Ecto neural progenitor cell (in vitro differentiated cells): ENCODE measurements around the gene FAT2.

Experiments used
- DNase-seq: peaks from one replicate; pipeline ENCODE4 v3.0.0-alpha.2; 2018; ENCODE audit warnings: low spot score

Gene FAT2

DNA sequence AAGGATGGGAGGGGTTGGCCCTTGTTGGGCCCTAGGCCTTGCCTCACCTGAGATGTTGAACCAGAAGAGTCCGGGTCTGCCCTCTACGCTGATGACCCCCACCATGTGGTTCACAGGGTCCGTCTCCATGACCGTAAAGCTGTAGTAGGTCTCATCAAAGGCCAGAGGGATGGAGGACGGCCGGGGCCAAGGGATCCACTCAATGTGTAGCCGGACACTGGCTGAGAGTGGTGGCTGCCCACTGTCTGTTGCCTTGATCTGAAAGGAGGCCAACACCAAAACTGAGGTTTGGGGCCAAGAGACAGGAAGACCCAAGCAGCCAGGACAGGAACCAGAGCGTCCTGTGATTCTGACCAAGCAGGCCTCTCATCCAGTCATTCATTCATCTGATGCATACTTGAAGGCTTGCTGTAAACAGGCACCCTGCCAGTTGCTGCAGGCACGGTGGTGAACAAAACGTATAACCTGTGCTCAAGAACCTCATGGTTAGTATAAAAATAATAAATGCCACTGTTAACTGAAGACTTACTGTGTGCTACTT, 37.9 kb downstream of the FAT2 start:
- no peak for DNase-seq

DNA sequence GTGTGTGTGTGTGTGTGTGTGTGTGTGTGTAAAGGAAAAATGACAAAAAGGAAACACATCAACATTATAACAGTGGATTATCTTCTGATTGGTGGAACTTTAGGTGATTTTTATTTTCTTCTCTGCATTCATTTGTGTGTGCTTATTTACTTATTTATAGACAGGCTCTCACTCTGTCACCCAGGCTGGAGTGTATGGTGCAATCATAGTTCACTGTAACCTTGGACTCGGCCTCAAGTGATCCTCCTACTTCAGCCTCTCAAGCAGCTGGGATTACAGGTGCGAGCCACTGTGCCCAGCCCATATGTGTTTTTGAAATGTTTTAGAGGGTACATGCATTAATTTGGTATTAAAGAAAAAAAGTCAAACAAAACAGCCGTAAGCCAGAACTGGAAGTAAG, 39.1 kb downstream of the FAT2 start:
- DNase-seq = no peak

DNA sequence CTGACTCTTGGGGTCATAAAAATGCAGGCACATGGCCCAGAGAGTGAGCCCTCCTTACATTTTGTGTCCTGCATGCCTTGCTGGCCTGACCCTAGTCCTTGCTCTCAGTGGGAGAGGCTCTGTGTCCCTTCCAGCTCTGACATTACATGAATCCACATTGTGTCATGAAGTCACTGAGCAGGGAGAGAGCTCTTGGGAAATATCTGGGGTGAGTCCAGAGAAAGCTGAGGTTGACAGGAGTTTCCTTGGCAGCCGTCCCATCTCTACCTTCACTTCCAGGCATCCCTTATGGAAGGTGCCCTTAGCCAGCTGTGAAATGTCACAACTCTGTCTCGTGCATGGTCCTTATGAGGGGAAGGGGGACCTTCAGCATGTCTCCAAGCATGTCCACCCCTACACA, 41.0 kb downstream of the FAT2 start:
- DNase-seq = no peak

DNA sequence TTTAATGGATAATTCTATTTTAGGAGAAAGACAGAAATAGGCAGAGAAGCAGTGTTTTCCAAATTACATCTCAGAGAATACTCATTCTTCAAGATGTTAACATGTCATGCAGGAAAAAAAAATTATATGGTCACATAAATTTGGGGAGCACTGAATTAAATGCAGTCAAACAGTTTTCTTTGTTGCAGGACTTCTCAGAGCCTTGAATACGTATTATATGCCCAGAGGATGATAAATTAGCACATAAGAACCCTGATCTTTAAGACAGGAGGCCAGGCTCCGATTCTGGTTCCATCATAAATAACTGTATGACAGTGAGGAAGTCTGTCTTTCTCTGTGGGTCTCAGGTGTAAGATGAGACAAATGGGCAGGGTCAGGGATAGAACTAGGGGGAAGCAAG, 41.4 kb downstream of the FAT2 start:
- no peak for DNase-seq

DNA sequence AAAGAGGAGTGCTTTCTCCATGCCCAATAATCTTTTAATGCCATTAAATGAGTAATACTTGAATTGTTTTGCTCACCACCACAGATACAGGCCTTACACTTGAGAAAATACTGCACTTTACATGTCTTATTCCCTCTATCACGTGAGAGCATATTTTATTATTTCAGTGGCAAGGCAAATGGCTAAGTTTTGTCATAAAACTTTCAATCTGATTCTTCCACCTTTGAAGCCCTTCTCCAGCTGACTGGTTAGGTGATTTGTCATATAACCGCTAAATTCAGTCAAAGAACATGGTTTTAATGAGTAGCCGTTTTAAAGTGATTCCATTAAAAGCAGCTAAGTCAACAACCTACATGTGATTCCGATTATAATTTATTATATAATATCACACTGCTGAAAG, 43.8 kb downstream of the FAT2 start:
- no peak for DNase-seq

DNA sequence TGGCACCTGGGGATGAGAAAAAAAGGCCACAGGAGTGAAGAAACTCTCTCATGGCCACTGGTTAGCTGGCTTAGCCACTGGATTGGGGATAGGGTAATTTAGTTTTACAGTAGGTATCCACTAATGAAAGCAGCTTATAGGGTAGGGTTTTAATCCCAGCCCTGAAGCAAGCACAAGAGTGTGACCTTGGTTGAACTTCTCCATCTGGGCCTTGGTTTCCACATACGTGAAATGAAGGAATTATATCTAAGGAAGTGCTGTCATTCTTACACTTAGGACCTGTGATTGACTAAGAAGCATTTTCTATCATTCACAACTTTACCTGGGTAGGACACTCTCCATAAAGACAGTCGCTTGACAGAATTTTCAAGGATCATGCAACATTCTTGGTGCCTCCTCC, 49.6 kb downstream of the FAT2 start:
- DNase-seq = no peak
